Esophagus muscularis mucosa (tissue), 4 donors: ENCODE data around the gene INTS6L. TPM values are rescaled to one million over a fixed set of nuclear protein-coding genes. Genes with fewer than 3 reads are reported as not detected.

Experiments used
- DNase-seq: peaks from one replicate; pipeline ENCODE4 v3.0.0-alpha.2; 2017; ENCODE audit errors: extremely low spot score
- H3K27ac ChIP-seq, 4 donors: fragments of 200-600 bp; sonication (generic); replicated peaks in 1 of 4; 1 replicate in 3 of 4; 2 replicates in 1 of 4; pipeline ENCODE4 v1.5.1; 2016 to 2019; ENCODE audit warnings: mild to moderate bottlenecking in 1 of 4
- H3K27me3 ChIP-seq, 4 donors: fragments of 200-600 bp; sonication (generic); one replicate each; pipeline versions ENCODE4 v1.5.1 to v1.6.0; 2016 to 2019
- H3K36me3 ChIP-seq, 4 donors: fragments of 200-600 bp; sonication (generic); one replicate each; pipeline ENCODE4 v1.5.1; 2016 to 2019
- H3K4me1 ChIP-seq, 4 donors: fragments of 200-600 bp; sonication (generic); one replicate each; pipeline ENCODE4 v1.5.1; 2016 to 2019
- H3K4me3 ChIP-seq, 4 donors: fragments of 200-600 bp; sonication (generic); 1 replicate in 2 of 4; 2 replicates in 2 of 4; pipeline ENCODE4 v1.5.1; 2016 to 2019; ENCODE audit warnings: mild to moderate bottlenecking in 4 of 4, moderate library complexity in 1 of 4
- H3K9me3 ChIP-seq, 4 donors: fragments of 200-600 bp; sonication (generic); 1 replicate in 3 of 4; 2 replicates in 1 of 4; pipeline ENCODE4 v1.5.1; 2016 to 2019
- CTCF ChIP-seq, 3 experiments: fragments of 200-600 bp in 2 of 3; fragments of 450-650 bp in 1 of 3; sonication (generic) in 2 of 3; IDR thresholded peaks; one replicate each; pipeline ENCODE4 v1.5.1; 2017 to 2019; ENCODE audit warnings: antibody characterized with exemption in 3 of 3, mild to moderate bottlenecking in 2 of 3, moderate library complexity in 1 of 3
- EP300 ChIP-seq: sonication (generic); formaldehyde crosslinking; IDR thresholded peaks from one replicate; pipeline ENCODE4 v1.6.1; 2017; ENCODE audit warnings: antibody characterized with exemption
- POLR2A ChIP-seq: fragments of 450-650 bp; IDR thresholded peaks from one replicate; pipeline ENCODE4 v1.6.1; 2017; ENCODE audit warnings: antibody characterized with exemption, moderate library complexity, mild to moderate bottlenecking, low read depth
- POLR2AphosphoS5 ChIP-seq, 2 donors: sonication (generic); formaldehyde crosslinking; IDR thresholded peaks; one replicate each; pipeline ENCODE4 v1.6.1; 2017; ENCODE audit warnings: antibody characterized with exemption in 2 of 2
- WGBS: methylation state at CpG from one replicate; pipeline ENCODE4 v1.1.5; 2018; 5-methylcytosine and 5-hydroxymethylcytosine counted together
- intact Hi-C: fragments of 100-400 bp; cut with DNase I; formaldehyde crosslinking; loops from one replicate; pipeline ENCODE4 v1.15.1; 2023
- total RNA-seq, 4 donors: library from RNA; depleted of rRNA; stranded (reverse); fragments of >200 nt; gene quantifications; one replicate each; pipeline versions ENCODE4 v1.1.0 to v1.2.1, GENCODE V29; 2016

The INTS6L gene
- total RNA-seq, 4 donors from 2014 or later = 6.3 to 8.3 (median 7.2) TPM

- 66% methylated on average over 3 of the region's 3 CpGs for WGBS
- intact Hi-C loops = no loop called here
- TF ChIP-seq CTCF (IDR thresholded peaks at IDR 0.05) (no peak), POLR2A (no peak), POLR2AphosphoS5 (IDR thresholded peaks at IDR 0.05) (no peak), EP300 (no peak)
- Histone ChIP-seq H3K27ac (no peak overlapping the region), H3K4me3 (no peak overlapping the region), H3K4me1 (peaks cover 0 to 5% (median 0%) of the 10 kb centered on the region in 4 donors), H3K27me3 (no peaks in the 10 kb centered on the region), H3K36me3 (no peaks in the 10 kb centered on the region), H3K9me3 (no peaks in the 10 kb centered on the region)
- DNase-seq = no peak
These were observed 8.3 kb downstream of the INTS6L start for GRCh38 chrX:135528756-135529155.

GRCh38 chrX:135530097-135530496 is 9.6 kb downstream of the INTS6L start:
- no peaks in the 10 kb centered on the region for H3K9me3 ChIP-seq
- no peaks in the 10 kb centered on the region for H3K36me3 ChIP-seq
- no peak overlapping the region for H3K4me3 ChIP-seq
- TF ChIP-seq EP300 (no peak), POLR2AphosphoS5 (IDR thresholded peaks at IDR 0.05) (no peak), POLR2A (no peak), CTCF (IDR thresholded peaks at IDR 0.05) (no peak)
- no peak for DNase-seq
- no peak overlapping the region for H3K27ac ChIP-seq
- intact Hi-C loops = no loop called here
- H3K27me3 ChIP-seq = no peaks in the 10 kb centered on the region
- 85% methylated on average over 1 of the region's 1 CpG for WGBS
- peaks cover 0 to 11% (median 2%) of the 10 kb centered on the region in 4 donors for H3K4me1 ChIP-seq

GRCh38 chrX:135531813-135532212 is 11.4 kb downstream of the INTS6L start:
- WGBS = 50% methylated on average over 1 of the region's 1 CpG
- intact Hi-C loops = no loop called here
- DNase-seq = no peak
- H3K27me3 ChIP-seq = no peaks in the 10 kb centered on the region
- no peak overlapping the region for H3K27ac ChIP-seq
- no peak overlapping the region for H3K4me3 ChIP-seq
- H3K9me3 ChIP-seq = no peaks in the 10 kb centered on the region
- peaks cover 4 to 27% (median 15%) of the 10 kb centered on the region in 4 donors for H3K4me1 ChIP-seq
- H3K36me3 ChIP-seq = no peaks in the 10 kb centered on the region
- TF ChIP-seq POLR2AphosphoS5 (IDR thresholded peaks at IDR 0.05) (no peak), CTCF (IDR thresholded peaks at IDR 0.05) (no peak), POLR2A (no peak), EP300 (no peak)

GRCh38 chrX:135535077-135535940 is 14.8 kb downstream of the INTS6L start:
- intact Hi-C loops = no loop called here
- TF ChIP-seq POLR2A = no peak
- no peak for TF ChIP-seq CTCF (IDR thresholded peaks at IDR 0.05)
- TF ChIP-seq POLR2AphosphoS5 (IDR thresholded peaks at IDR 0.05) = no peak
- TF ChIP-seq EP300 = no peak

More at GRCh38 chrX:135535077-135535940, 14.8 kb downstream of the INTS6L start:
- H3K27ac ChIP-seq = peak overlapping the region in 3 of 4 donors; percentile 7 to 39 (median 11)
- no peaks in the 10 kb centered on the region for H3K36me3 ChIP-seq
- no peak for DNase-seq
- H3K4me1 ChIP-seq = peaks cover 4 to 24% (median 17%) of the 10 kb centered on the region in 4 donors
- no peaks in the 10 kb centered on the region for H3K9me3 ChIP-seq
- no peak overlapping the region for H3K4me3 ChIP-seq
- H3K27me3 ChIP-seq = no peaks in the 10 kb centered on the region
- whole genome bisulfite sequencing = 32% methylated on average over 1 of the region's 1 CpG
